Endothelial cell of umbilical vein (primary cell): ENCODE data around the gene ANXA2. TPM values are rescaled to one million over a fixed set of nuclear protein-coding genes. Genes with fewer than 3 reads are reported as not detected.

ENCODE experiments used
- BruUV-seq: library from RNA; stranded (reverse); fragments of 400-500 nt; replicated peaks from 2 replicates; lab custom pipeline; 2021; lab: Mats Ljungman, UMichigan
- CTCF ChIA-PET: fragments of 300-600, 350-600 bp; sonication (Branson Sonifier 250); formaldehyde crosslinking; loops from one replicate; lab custom pipeline; 2021; ENCODE audit warnings: antibody characterized with exemption, inconsistent platforms; lab: Charles Lee
- POLR2A ChIA-PET: fragments of 300-600, 350-600 bp; sonication (Branson Sonifier 250); formaldehyde crosslinking; loops from one replicate; lab custom pipeline; 2021; ENCODE audit warnings: antibody characterized with exemption, inconsistent platforms; lab: Charles Lee
- DNase-seq: peaks from one replicate; pipeline ENCODE4 v3.0.0-alpha.2; 2011; ENCODE audit warnings: low read depth, low spot score
- FAIRE-seq: peaks from 2 replicates; lab custom pipeline; 2011; peaks lifted over from hg19 to GRCh38; lab: Jason Lieb, UNC
- H2AFZ ChIP-seq: 2 replicates; pipeline ENCODE4 v1.6.0; 2012; ENCODE audit warnings: low read depth, low read length, control low read depth, inconsistent platforms
- H3K27ac ChIP-seq: 2 replicates; pipeline ENCODE4 v1.5.1; 2011; ENCODE audit warnings: low read depth, mild to moderate bottlenecking, control low read depth, low read length, moderate library complexity; ENCODE audit not compliant: insufficient read depth
- H3K27me3 ChIP-seq, 2 experiments: 2 replicates each; pipeline versions ENCODE4 v1.6.0 to v1.6.1; 2011; ENCODE audit warnings: low read length in 2 of 2, mixed read lengths in 1 of 2; ENCODE audit not compliant: control insufficient read depth in 2 of 2, insufficient read depth in 2 of 2
- H3K36me3 ChIP-seq, 2 experiments: 2 replicates in 1 of 2; 3 replicates in 1 of 2; pipeline ENCODE4 v1.5.1; 2011; ENCODE audit warnings: low read length in 2 of 2, mild to moderate bottlenecking in 1 of 2, moderate library complexity in 1 of 2; ENCODE audit not compliant: control insufficient read depth in 2 of 2, insufficient read depth in 2 of 2; ENCODE audit errors: extremely low read depth in 1 of 2
- H3K4me1 ChIP-seq: 3 replicates; pipeline ENCODE4 v1.5.1; 2011; ENCODE audit warnings: mild to moderate bottlenecking, low read length; ENCODE audit not compliant: control insufficient read depth, insufficient read depth; ENCODE audit errors: extremely low read depth
- H3K4me2 ChIP-seq: 2 replicates; pipeline ENCODE4 v1.6.1; 2011; ENCODE audit warnings: low read length, control low read depth, mixed read lengths; ENCODE audit not compliant: insufficient read depth
- H3K4me3 ChIP-seq, 3 experiments: fragments of 200-600 bp in 1 of 3; sonication (generic), shearing (Covaris generic) in 1 of 3; replicated peaks in 1 of 3; 2 replicates each; pipeline ENCODE4 v1.5.1; 2011 to 2016; ENCODE audit warnings: control low read depth in 3 of 3, low read length in 3 of 3, mild to moderate bottlenecking in 2 of 3, inconsistent platforms in 1 of 3, low read depth in 1 of 3, moderate library complexity in 1 of 3; ENCODE audit not compliant: insufficient read depth in 1 of 3
- H3K79me2 ChIP-seq: 2 replicates; pipeline ENCODE4 v1.6.0; 2012; ENCODE audit warnings: low read length, inconsistent platforms; ENCODE audit not compliant: control insufficient read depth, insufficient read depth
- H3K9ac ChIP-seq: replicated peaks from 2 replicates; pipeline ENCODE3; 2011; ENCODE audit warnings: low read length, control low read depth; ENCODE audit not compliant: insufficient read depth; ENCODE audit errors: extremely low read depth
- H3K9me1 ChIP-seq: replicated peaks from 3 replicates; pipeline ENCODE4 v1.6.0; 2011; ENCODE audit warnings: mild to moderate bottlenecking, low read length; ENCODE audit not compliant: control insufficient read depth, insufficient read depth; ENCODE audit errors: extremely low read depth
- H3K9me3 ChIP-seq: replicated peaks from 2 replicates; pipeline ENCODE4 v1.5.1; 2012; ENCODE audit warnings: low read length, inconsistent platforms; ENCODE audit not compliant: control insufficient read depth, insufficient read depth
- H4K20me1 ChIP-seq: replicated peaks from 2 replicates; pipeline ENCODE3; 2011; ENCODE audit warnings: mild to moderate bottlenecking, low read length; ENCODE audit not compliant: control insufficient read depth, insufficient read depth; ENCODE audit errors: extremely low read depth
- EZH2 ChIP-seq: IDR thresholded peaks from 2 replicates; pipeline ENCODE4 v1.6.1; 2012; ENCODE audit warnings: borderline replicate concordance, low read depth, mild to moderate bottlenecking, moderate library complexity, low read length, inconsistent platforms; ENCODE audit not compliant: severe bottlenecking
- FOS ChIP-seq: IDR thresholded peaks from 2 replicates; pipeline ENCODE4 v1.6.1; 2011; ENCODE audit warnings: mild to moderate bottlenecking, low read length, moderate library complexity, borderline replicate concordance; ENCODE audit not compliant: insufficient read depth
- GATA2 ChIP-seq: IDR thresholded peaks from 2 replicates; pipeline ENCODE4 v1.7.0; 2011; ENCODE audit warnings: low read depth, mild to moderate bottlenecking, moderate library complexity, mixed read lengths, low read length; ENCODE audit not compliant: insufficient read length, insufficient read depth
- JUN ChIP-seq: IDR thresholded peaks from 2 replicates; pipeline ENCODE4 v1.6.1; 2011; ENCODE audit warnings: borderline replicate concordance, low read depth; ENCODE audit not compliant: insufficient read length, insufficient read depth
- MYC ChIP-seq: IDR thresholded peaks from one replicate; pipeline ENCODE4 v1.6.1; 2011; ENCODE audit warnings: mild to moderate bottlenecking, low read depth, low read length
- POLR2A ChIP-seq: IDR thresholded peaks from 2 replicates; pipeline ENCODE4 v1.6.1; 2012; ENCODE audit warnings: low read depth, mild to moderate bottlenecking, control low read depth, low read length
- POLR2AphosphoS5 ChIP-seq: IDR thresholded peaks from 2 replicates; pipeline ENCODE4 v1.6.1; 2012; ENCODE audit warnings: low read depth, mild to moderate bottlenecking, control low read depth, low read length, moderate library complexity; ENCODE audit not compliant: insufficient read depth
- dilution Hi-C: fragments of 300-500 bp; cut with MboI; formaldehyde crosslinking; loops from one replicate; pipeline ENCODE4 v1.15.0; 2019; ENCODE audit warnings: low sequenced_read_pairs; ENCODE audit not compliant: extremely low pct_ligation_motif_present
- intact Hi-C: fragments of 100-400 bp; cut with micrococcal nuclease; formaldehyde crosslinking; loops from one replicate; pipeline ENCODE4 v1.10.0; 2022
- polyA plus RNA-seq, 4 experiments: library from polyadenylated mRNA; depleted of rRNA in 3 of 4; stranded (reverse) in 3 of 4; unstranded in 1 of 4; fragments of >200 nt; gene quantifications; 2 replicates each; pipeline versions ENCODE4 v1.2.1 to v1.2.3, GENCODE V29; 2011 to 2012; ENCODE audit warnings: missing spikeins in 1 of 4
- total RNA-seq: library from RNA; stranded (reverse); gene quantifications from 2 replicates; pipeline ENCODE4 v1.2.3, GENCODE V29; 2021
- TF ChIP-seq, protein P1 (sequence below): IDR thresholded peaks from 2 replicates; pipeline ENCODE4 v1.6.1; 2011; ENCODE audit not compliant: insufficient read depth, insufficient read length
- TF ChIP-seq, protein P2 (sequence below), 2 donors: IDR thresholded peaks; 1 replicate in 1 of 2; 2 replicates in 1 of 2; pipeline ENCODE4 v1.5.1; 2011; ENCODE audit warnings: low read length in 2 of 2, mild to moderate bottlenecking in 2 of 2, moderate library complexity in 2 of 2, control low read depth in 1 of 2, inconsistent platforms in 1 of 2, low read depth in 1 of 2; ENCODE audit not compliant: insufficient read depth in 1 of 2; ENCODE audit errors: extremely low read depth in 1 of 2

Gene ANXA2
- total and polyA plus RNA-seq, 2 donors (not counting 3 experiments of a cell fraction or from before 2014, with no cell fraction given) = 2,725 to 3,299 TPM

DNA sequence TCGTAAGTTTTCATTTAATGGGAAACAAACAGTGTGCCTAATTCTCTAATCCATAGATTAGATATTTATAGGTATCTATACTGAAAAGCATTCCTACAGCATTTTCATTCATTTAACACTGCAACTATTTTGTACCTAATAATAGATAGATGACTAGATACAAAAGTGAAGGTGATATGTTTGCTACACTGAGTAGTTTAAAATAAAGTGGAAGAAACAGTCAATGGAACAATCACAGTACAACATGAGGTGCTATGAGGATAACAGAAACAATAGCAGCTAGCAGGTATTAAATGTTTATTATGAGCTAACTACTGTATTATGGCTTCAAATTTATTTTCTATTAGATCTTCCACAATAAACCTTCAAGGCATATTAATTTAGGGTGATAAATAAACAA lies 31.1 kb upstream of the ANXA2 start:
- DNase-seq = no peak
- POLR2A ChIA-PET = no interaction called here
- intact Hi-C loops = no loop called here

More for the DNA sequence above, 31.1 kb upstream of the ANXA2 start:
- dilution Hi-C loops = no loop called here
- Histone ChIP-seq H3K4me1 (peaks cover 9% of the 10 kb centered on the region), H3K9me3 (no peaks in the 10 kb centered on the region), H3K27ac (no peak overlapping the region), H2AFZ (no peak overlapping the region), H4K20me1 (no peaks in the 10 kb centered on the region), H3K27me3 (no peaks in the 10 kb centered on the region), H3K4me3 (no peak overlapping the region), H3K79me2 (peaks cover 2% of the 10 kb centered on the region), H3K9me1 (no peaks in the 10 kb centered on the region), H3K4me2 (no peak overlapping the region), H3K36me3 (peaks cover 0 to 4% of the 10 kb centered on the region in 2 experiments), H3K9ac (no peak overlapping the region)
- CTCF ChIA-PET = interaction anchor here (1.2 to 3.1 kb wide), 2 partner anchors 13 to 16 kb away, joined by 5 to 14 read pairs; no protein-coding TSS in a partner anchor
- TF ChIP-seq POLR2A (no peak), MYC (no peak), GATA2 (no peak), FOS (no peak), JUN (no peak), POLR2AphosphoS5 (no peak), EZH2 (no peak)
- TF ChIP-seq, protein P1, sequence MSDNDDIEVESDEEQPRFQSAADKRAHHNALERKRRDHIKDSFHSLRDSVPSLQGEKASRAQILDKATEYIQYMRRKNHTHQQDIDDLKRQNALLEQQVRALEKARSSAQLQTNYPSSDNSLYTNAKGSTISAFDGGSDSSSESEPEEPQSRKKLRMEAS = no peak
- TF ChIP-seq, protein P2, sequence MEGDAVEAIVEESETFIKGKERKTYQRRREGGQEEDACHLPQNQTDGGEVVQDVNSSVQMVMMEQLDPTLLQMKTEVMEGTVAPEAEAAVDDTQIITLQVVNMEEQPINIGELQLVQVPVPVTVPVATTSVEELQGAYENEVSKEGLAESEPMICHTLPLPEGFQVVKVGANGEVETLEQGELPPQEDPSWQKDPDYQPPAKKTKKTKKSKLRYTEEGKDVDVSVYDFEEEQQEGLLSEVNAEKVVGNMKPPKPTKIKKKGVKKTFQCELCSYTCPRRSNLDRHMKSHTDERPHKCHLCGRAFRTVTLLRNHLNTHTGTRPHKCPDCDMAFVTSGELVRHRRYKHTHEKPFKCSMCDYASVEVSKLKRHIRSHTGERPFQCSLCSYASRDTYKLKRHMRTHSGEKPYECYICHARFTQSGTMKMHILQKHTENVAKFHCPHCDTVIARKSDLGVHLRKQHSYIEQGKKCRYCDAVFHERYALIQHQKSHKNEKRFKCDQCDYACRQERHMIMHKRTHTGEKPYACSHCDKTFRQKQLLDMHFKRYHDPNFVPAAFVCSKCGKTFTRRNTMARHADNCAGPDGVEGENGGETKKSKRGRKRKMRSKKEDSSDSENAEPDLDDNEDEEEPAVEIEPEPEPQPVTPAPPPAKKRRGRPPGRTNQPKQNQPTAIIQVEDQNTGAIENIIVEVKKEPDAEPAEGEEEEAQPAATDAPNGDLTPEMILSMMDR (IDR thresholded peaks at IDR 0.05; ENCODE audit: extremely low read depth in 1 of 2, insufficient read depth in 1 of 2, low read depth in 1 of 2, low read length in 2 of 2) = no peak
- no peak for FAIRE-seq
- no TSS peak for BruUV-seq
